Activated naive CD4-positive, alpha-beta T cell treated with Interleukin-2 at 50 U/mL for 16 hours (primary cell): ENCODE results near the gene ARHGAP29.

Source experiments
- DNase-seq: peaks from one replicate; pipeline ENCODE4 v3.0.0-alpha.2; 2020

Gene ARHGAP29

DNA sequence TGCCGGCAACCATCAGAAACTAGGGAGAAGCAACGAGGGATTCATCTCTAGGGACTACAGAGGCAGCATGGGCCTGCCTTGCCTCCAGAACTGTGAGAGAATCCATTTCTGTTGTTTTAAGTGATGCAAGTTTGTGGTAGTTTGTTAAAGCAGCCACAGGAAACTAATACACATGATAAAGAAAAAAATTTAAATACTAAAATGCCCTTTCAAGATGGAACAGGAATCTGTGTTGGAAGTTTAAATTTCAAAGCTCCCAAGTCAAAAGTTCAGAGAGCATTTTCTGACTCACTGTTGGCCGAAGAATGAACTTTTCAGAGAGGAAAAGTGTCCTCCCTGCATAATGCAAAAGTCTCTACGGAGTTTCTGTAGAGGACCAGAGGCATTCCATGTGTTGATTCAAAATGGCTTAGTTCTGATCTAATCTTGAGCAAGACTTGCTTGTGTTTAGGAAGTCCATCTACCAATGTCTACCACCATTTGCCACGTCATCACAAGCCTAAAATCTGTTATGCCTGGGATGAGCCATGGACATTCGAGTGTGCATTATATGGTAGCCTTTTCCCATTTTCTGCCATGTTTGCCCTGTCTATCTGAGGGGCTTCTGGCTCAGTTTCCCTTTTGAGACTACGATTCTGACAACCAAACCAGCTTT is 22.4 kb upstream of the ARHGAP29 start:
- DNase-seq = no peak

DNA sequence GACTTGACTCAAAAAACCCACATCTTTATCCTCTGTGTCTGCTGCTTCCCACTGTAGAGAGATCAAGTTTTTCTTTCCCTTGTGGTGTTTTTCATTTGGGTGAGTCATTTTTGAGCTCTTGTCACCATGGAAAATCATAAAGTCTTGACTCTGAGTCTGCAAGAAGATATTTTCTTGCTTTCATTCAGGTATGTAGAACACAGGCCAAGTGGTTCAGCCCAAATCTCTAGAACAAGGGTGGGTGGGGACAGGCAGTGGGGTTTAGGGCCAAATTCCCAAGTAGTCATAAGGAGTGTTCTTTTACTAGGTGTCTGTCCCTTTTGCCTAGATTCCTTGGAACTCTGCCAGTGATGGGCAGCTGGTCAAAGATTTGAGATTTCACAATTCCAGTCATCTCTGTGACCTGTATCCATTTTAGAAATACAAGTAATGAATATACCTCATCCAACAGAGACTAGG is 21.5 kb upstream of the ARHGAP29 start:
- no peak for DNase-seq

DNA sequence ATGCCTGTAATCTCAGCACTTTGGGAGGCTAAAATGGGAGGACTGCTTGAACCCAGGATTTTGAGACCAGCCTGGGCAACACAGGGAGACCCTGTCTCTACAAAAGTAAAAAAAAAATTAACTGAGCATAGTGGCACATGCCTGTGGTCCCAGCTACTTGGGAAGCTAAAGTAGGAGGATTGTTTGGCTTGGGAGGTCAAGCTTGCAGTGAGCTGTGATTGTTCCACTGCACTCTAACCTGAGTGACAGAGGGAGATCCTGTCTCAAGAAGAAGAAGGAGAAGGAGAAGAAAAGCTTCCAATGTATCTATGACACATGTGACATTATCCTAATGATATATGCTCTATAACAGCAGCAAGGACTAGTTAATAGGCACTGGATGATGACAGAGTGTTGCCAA is 20.1 kb upstream of the ARHGAP29 start:
- no peak for DNase-seq

DNA sequence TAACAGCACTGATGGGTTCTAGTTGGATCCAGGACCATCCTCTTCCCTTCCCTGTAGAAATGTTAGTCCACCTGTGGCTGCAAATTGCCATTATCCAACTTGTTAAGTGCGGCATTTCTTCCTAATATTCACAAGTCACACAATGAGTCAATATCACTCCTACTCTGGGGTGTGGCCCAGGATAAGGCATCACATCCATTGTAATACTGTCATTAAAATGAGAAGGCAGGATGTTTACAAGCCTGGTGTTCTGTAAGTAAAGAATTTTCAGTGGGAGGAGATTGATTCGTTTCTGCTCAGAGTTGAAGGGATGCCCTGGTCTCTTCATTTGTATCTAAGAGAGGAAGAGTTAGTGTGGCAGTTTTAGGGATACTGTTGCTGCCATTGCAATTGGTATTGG is 18.1 kb upstream of the ARHGAP29 start:
- no peak for DNase-seq

DNA sequence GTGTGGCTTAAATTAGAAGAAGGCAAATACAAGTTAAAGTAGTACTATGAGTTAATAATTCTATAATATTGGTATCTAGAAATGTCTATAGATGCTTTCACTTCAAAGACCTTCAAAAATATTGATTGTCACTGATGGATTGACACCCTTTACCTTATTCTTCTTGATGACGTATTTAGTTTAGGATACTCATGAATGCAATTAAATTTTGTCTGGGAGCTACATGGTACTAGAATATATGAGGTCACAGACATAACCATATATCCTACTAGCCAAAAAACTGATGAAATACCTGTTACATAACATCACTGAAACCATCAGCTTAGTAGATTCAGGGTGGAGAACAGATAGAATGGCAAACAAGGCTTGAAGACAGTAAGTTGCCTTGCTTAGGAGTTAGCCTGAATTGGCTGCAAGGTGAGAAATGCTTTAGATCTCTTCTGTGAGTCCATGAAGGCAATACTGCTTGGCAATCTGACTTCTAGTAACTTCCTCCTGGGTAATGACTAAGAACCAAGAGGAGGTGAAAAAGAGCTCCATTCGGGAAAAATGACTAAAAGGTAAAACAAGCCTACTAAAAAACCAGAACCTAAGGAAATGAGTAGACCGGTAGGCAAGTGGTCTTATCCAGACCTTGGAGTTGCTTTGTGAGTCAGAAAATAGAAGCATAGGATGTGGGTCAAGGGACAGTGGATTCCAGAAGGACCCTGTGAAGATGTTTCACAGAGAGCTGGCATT is 16.9 kb upstream of the ARHGAP29 start:
- no peak for DNase-seq

DNA sequence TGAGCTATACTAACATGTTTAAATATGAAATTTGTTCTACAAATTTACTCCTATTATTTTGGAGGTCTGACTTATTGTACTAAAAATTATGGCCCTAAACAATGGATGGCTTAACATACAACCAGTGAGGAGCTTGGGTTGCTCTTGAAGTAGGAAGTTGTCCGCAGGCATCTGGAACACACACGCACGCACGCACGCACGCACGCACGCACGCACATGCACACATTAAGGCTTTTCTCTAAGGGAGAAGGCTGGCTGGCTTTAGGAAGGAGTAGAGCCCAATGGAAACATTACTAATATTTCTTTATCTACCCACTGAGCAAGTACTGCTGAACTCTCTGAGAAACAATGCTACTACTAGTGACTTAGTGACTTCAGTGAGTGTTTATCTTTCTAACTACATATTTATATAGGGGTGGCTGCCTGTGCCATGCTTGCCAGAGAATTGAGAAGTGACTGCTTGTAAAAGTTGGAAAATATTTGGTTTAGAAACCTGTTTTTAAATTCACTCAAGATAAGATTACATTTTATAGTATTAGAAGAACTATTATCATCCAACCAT is 16.2 kb upstream of the ARHGAP29 start:
- DNase-seq = no peak

DNA sequence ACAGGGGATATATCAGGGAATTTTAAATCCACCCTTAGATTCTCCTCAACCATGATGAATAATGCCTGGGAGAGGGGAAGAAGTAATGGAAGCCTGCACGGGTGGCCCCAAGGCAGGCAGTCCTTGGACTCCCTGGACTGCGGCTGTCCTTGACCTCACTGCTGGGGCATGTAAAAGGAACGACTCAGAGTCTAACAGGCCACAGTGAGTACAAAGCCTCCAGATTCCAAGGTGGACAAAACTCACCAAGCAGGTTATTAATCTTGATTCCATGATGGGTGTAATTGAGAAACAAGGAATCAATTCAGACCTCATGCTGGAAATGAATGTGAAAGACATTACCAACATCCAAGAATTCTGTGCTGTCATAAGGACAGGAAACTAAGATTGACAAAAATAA is 13.0 kb upstream of the ARHGAP29 start:
- no peak for DNase-seq

DNA sequence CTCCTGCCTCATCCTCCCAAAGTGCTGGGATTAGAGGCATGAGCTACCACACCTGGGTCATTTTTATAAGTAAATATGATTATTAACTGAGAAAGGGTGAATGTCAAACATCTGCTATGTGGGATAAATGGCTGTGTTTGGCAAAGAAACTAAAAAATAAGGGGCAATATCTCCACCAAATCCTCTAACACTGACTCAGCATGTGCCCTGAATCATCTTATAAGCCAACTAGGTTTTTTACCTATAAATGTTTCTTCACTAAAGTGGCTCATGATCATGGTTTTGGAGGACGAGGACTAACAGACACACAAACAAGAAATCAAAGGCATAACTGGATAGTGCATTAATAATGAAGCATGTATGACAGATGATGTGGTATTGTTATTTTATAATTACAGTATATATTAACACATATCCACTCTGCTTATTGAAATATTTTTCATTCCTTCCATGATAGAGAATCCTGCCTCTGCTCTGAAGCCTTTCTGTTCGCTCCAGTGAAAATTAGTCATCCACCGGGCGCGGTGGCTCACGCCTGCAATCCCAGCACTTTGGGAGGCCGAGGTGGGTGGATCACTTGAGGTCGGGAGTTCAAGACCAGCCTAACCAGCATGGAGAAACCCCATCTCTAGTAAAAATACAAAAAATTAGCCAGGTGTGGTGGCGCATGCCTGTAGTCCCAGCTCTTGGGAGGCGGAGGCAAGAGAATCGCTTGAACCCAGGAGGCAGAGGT is 11.7 kb upstream of the ARHGAP29 start:
- DNase-seq = no peak

DNA sequence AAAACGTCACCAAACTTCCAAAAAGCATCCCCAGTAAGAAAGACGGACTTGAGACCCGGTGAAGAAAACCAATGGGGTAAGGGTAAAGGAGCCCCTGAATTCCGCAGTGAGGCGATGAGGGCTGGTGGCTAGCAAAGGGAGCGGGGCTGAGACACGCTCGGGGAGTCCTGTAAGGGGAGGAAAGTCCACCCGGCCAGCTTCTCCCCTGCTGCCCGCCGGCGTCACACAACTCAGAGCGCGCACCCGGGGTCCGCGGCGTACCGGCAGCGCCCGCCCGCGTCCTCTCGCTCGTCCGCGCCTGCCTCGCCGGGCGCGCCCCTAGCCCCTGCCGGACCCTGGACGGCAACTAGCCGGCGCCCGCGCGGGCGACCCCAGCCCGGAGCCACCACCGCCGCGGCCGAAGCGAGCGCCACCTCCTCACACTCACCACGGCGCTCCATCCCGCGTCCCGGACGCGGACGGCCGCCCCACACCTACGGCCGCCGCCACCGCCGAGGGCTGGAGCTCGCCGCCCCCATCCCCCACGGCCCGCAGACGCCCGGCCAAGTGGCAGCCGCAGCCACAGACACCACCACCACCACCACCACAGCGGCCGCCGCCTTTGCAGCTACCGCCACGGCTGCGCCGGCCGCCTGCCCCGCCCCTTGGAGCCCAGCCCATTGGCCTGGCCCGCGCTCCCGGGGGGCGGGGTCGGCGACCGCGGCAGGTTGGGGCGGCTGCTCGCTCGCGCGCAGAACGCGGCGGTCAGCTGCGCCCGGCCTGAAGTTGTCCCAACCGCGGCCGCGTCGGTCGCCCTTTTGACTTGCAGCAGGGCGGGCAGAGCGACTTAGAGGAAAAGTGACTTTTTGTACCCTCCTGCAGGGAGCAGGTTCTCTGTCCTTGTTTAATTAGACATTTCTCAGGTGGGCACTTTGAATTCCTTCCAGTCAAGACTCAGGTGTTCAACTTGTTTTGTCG is 10.0 kb upstream of the ARHGAP29 start:
- no peak for DNase-seq

DNA sequence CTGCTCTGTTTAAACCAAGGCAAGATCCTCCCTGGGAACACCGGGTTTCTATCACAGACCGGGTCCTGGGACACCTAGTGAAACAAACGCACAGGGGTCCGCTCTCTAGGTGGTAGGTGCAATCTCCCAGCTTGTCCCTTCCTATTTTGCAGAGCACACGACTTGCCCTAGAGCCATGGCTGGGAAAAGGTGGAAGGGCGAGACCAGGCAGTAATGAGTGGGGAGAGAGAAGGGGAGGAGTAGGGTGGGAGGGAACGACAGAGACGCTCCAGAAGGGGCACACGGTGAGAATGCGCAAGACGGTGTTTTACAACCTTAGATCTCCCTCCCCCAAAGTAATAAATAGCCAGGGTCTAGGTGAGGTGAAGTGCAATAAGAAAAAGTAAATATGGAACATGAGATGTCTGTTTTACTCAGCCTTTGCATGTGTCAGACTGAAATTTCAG is 9.3 kb upstream of the ARHGAP29 start:
- no peak for DNase-seq

DNA sequence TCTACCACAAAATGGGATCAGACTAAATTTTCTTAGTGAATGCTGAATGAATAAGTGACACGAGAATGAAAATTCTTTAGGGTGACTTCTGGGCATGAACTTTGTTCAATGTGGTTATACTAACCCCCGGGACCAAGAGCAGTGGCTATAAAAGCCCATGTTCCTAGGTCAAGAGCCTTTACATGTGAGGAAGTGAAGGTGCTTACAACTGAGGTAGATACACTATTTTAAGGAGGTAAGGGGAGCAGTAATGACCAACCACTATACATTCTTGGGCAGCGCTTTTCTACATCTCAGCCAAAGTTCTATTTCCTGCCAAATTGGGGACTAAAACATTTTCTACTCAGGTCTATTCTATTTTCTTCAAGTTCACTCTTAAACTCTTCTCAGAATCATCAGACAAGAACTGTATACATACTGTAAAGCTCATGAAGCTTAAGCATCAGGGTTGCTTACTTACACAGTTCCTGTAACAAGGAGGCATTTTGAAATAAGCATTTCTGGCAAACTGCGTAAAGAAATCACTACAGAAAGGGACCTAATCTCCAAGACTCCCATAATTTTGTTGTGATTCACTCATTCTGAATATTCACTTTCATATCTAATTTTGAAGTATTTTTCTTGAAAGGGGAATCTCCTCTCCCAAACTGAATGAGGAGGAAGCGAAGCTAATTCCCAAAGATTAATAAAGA is 8.5 kb upstream of the ARHGAP29 start:
- no peak for DNase-seq

DNA sequence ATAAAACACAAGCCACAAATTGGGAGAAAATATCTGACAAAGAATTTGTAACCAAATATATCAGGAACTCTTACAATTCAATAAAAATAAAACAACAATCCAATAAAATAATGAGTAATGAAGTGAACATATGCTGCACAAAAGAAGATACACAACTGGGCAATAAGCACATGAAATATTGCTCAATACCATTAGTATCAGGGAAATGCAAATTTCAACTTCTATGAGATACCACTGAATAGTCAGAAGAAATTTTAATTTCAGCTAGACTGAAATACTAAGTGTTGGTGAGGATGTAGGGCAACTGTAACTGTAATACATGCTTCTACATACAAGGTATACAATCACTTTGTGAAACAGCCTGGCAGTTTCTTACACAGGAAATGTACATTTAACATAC is 7.4 kb upstream of the ARHGAP29 start:
- no peak for DNase-seq

DNA sequence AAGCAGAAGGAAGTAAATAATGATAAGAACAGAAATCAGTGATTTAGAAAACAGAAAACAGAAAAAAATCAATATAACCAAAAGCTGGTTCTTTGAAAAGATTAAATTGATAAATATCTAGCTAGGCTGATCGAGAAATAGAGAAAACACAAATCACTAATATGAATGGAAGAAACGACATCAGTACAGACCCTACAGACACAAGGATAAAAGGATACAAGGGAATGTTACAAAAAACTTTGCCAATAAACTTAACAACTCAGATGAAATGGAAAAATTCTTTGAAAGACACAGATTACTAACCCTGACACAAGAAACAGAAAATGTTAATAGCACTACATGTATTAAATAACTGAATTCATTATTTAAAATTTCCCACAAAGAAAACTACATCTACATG is 6.3 kb upstream of the ARHGAP29 start:
- DNase-seq = no peak

DNA sequence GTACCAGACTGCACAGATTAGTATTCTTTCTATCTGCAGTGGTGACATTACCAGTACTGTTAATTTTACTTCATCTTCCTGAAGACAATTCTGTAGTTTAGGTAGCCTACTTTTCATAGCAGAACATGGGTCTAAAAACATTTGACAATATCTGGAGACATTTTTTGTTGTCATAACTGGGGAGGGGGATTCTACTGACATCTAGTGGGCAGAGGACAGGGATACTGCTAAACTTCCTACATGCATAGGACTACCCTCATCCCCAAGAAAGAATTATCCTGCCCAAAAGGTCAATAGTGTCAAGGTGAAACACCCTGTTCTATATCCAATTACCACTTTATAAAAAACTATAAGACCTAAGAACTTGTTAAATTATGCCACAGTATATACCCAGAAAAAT is 3.4 kb upstream of the ARHGAP29 start:
- no peak for DNase-seq

DNA sequence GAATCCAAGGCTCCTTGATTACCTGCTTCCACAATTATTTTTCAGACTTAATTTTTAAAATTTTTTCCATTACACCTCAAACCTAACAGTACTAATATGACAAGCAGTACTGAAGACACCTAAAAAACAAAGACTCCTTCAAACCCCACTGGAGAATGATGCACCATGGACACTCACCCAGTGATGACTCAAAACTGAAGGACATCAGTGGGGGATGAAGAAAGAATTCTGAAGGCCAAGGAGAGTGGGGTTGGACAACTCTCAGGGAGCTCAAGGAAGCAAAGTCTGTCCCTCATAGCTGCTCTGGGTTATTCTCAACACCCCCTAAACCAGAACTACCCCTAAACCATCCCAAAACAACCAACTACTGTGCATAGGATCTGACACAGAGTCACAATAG is 2.4 kb upstream of the ARHGAP29 start:
- no peak for DNase-seq

DNA sequence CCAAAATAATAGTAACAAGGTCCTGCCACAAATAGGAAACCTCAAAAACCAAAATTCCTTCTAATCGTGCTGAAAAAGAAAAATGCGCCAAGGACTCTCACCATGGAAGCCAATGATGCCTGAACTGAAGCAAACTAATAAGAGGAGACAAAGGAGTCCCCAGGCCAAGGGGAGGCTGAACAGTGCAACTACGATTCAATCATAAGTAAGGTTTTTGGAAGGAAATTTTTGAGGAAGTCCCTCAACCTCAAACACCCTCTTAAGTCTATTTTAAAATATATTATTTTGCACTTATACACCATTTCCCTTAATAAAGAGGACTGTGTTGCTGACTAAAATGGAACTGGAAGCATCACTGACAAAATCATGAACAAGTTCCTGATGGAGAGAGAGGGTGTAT is 1.7 kb upstream of the ARHGAP29 start:
- no peak for DNase-seq

DNA sequence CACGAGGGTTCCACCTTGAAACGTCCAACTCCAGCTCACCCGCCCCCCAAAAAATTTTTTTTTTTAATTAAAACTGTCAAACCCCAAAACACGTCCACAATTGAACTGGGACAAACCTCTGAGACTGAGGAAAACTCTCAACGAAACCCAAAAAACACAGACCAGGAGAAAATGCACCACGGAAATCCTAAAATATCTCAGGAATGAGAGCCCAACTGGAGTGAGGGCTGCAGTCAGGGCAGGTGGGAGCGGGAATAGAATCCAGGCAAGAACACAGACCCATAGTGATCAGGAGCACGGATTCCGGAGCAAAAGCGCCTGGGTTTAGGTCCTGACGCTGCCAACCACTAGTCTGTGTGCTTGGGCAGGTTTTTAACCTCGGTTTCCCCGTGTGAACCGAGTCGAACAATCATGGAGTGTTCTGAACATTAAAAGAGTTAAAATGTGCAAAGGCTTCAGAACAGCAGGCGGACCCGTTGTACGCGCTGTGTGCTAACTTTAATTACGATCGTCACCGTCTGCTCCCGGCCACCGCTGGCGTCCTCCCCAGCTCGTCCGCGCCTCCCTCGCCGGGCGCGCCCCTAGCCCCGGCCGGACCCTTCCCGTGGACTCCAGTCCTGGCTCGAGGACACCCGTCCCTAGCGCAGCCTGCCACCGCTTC is 624 bp downstream of the ARHGAP29 start:
- no peak for DNase-seq

DNA sequence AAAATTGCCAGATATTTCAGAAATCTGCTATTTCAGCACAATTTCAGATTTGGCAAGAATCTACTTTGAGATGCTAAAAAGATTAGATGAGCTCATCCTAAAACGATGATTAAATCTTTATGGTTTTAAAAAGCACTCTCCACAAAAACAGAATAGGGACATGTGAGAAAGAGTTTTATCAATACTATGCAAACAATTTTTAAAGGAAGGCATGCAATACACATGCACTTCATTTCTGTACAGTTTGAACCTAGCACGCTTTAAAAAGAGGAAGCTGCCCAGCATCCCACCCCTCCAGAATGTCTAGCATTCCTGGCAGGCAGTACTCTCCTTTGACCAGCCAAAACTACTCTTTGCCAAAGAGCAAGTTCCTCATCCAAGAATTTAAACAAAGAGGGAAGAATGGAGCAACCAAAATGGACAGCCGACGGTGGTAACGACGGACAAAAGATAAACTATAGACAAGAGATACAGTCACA is 1.3 kb downstream of the ARHGAP29 start:
- no peak for DNase-seq

DNA sequence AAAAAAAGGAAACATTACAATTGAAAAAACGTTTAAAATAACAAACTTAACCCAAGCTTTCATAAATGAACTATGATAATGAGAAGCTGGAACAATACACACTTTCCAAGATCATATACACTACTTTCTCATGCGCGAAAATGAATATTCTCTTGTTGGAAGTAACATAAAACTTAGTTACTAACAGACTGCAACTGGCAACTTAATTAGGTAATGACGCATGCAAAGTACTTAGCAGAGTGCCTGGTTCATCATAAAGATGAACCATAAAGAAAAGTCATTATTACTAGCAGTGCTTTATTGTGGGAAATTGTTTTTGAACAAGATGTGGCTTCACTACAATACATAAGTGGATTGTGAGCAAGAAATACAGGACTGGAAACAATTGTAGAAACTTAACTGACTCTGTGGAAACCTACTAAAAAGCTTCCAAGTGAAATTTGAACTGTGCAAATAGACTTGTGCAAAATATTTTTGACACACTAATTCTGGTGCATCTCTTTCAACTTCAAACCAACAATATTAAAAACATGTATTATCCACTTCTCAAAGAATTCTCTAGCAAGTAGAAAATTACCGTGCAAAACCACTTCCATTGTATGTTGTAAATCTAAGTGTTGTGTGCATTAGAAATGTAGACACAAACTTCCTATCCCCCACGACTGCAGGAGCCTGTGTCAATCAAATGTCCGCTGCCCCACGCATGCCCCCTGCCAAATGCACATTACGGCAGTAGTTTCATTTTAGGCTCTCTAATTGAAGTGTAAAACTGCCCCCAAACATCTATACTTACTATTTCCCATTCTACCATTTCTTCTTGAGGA is 2.0 kb downstream of the ARHGAP29 start:
- no peak for DNase-seq

DNA sequence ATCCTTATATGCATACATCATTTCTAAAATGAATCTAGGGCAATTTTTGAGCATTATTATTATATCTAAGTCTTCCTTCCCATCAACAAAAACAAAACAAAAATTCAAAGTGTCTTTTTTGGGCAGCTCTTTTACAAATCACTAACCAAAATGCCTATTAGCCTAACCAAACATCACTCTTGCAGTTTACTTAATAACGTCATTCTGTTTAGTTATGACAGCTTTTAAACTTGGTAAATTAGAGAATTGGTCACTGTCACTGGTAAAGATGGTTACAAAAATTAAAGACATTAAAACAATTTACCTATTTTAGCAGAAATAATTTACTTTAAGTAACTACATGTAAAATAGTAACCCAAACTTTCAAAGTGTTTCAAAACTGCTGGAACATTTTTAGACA is 2.8 kb downstream of the ARHGAP29 start:
- DNase-seq = no peak
